HG02642 (cell line): ENCODE results near the gene SCFD2.
A peak's percentile ranks its signal among the peaks of the same experiment; 100 is the strongest.

Source experiments
- ATAC-seq: cut with Tn5 transposase; IDR thresholded peaks from one replicate; pipeline ENCODE4 v1.9.1; 2021; ENCODE audit warnings: mild to moderate bottlenecking; ENCODE audit not compliant: unreplicated experiment, poor library complexity

SCFD2 gene

GRCh38 chr4:52873191-52873590, 492.7 kb downstream of the SCFD2 start:
- no peak for ATAC-seq

GRCh38 chr4:52870225-52870624, 495.6 kb downstream of the SCFD2 start:
- no peak for ATAC-seq

GRCh38 chr4:52869656-52870055, 496.2 kb downstream of the SCFD2 start:
- ATAC-seq, result no peak

GRCh38 chr4:52869196-52869595, 496.7 kb downstream of the SCFD2 start:
- ATAC-seq, result no peak

- no peak for ATAC-seq
These were observed 497.7 kb downstream of the SCFD2 start for GRCh38 chr4:52868133-52868532.

- no peak for ATAC-seq
These were observed 498.7 kb downstream of the SCFD2 start for GRCh38 chr4:52867163-52867562.

GRCh38 chr4:52866734-52867133, 499.1 kb downstream of the SCFD2 start:
- no peak for ATAC-seq

GRCh38 chr4:52865300-52865699, 500.6 kb downstream of the SCFD2 start:
- ATAC-seq, result no peak

- no peak for ATAC-seq
These were observed 501.1 kb downstream of the SCFD2 start for GRCh38 chr4:52864793-52865192.

GRCh38 chr4:52863324-52863723, 502.5 kb downstream of the SCFD2 start:
- ATAC-seq, result no peak

GRCh38 chr4:52862639-52863161, 503.2 kb downstream of the SCFD2 start:
- ATAC-seq, result no peak

GRCh38 chr4:52861879-52862616, 503.8 kb downstream of the SCFD2 start, which contains the start of gene RASL11B:
Gene RASL11B, plus strand, starts transcription at chr4:52862317. Its CDS starts 191 bp downstream, at chr4:52862508.
- ATAC-seq, result peak; percentile 99

GRCh38 chr4:52861171-52861823, 504.6 kb downstream of the SCFD2 start:
- ATAC-seq, result no peak

- ATAC-seq, result no peak
These were observed 505.5 kb downstream of the SCFD2 start for GRCh38 chr4:52860361-52860760.

- ATAC-seq, result no peak
These were observed 509.1 kb downstream of the SCFD2 start for GRCh38 chr4:52856801-52857200.

GRCh38 chr4:52853351-52853750, 512.5 kb downstream of the SCFD2 start:
- no peak for ATAC-seq

GRCh38 chr4:52852711-52853110, 513.1 kb downstream of the SCFD2 start:
- ATAC-seq, result no peak

- ATAC-seq, result no peak
These were observed 513.8 kb downstream of the SCFD2 start for GRCh38 chr4:52852041-52852440.

- no peak for ATAC-seq
These were observed 515.3 kb downstream of the SCFD2 start for GRCh38 chr4:52850406-52851124.

- no peak for ATAC-seq
These were observed 517.6 kb downstream of the SCFD2 start for GRCh38 chr4:52848254-52848653.

- ATAC-seq, result no peak
These were observed 519.4 kb downstream of the SCFD2 start for GRCh38 chr4:52846502-52846901.
